ENCODE measurements around the gene NFIA. TPM values are rescaled to one million over a fixed set of nuclear protein-coding genes. Genes with fewer than 3 reads are reported as not detected.

The NFIA gene
- total and polyA plus RNA-seq, 7 experiments from 2014 or later, result 1.0 to 8.6 (median 5.9) TPM

DNA sequence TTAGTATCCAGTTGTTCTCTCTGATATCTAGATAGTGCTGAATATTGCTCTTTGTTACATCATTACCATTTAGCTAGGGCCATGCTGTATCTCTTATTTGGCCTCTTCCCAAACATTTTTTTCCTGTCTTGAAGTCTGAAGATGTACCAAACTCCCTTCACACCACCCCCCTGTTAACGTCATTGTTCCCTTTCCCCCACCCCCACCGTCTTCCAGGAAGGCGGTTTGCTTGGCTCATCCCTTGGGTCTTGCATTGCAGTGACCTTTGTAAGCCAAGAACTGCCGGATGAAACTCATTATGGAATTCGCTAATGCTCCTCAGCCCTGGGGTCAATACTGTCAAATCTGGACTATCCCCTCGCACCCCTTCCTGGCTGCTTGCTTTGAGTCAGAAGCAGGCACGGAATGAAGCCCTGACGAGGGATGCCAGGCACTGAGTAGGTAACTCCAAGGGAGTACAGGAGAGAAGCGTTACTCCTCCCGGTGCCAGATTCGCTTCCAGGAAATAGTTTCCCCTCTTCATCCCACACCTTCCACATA lies 359.4 kb downstream of the NFIA start:
- DNase-seq, result no peak
- Histone ChIP-seq H3K27me3 (ENCODE audit: control insufficient read depth in 2 of 2, insufficient read depth in 2 of 2, low read length in 2 of 2) (no peaks in the 10 kb centered on the region), H3K4me3 (ENCODE audit: low read length) (no peak overlapping the region), H3K9me3 (ENCODE audit: control insufficient read depth in 2 of 3, low read length in 3 of 3) (no peaks in the 10 kb centered on the region), H3K27ac (ENCODE audit: low read depth, low read length) (no peak overlapping the region), H3K4me1 (ENCODE audit: control insufficient read depth in 2 of 2, insufficient read depth in 2 of 2, low read length in 2 of 2) (no peaks in the 10 kb centered on the region), H3K36me3 (ENCODE audit: control insufficient read depth in 2 of 3, insufficient read depth in 3 of 3, low read length in 3 of 3) (no peaks in the 10 kb centered on the region)
- ChIA-PET POLR2A (no interaction called here), CTCF (no interaction called here)
- no peak for ATAC-seq
- Mint-ChIP-seq H3K4me1 (no peaks in the 10 kb centered on the region), H3K4me3 (no peak overlapping the region), H3K9me3 (no peaks in the 10 kb centered on the region), H3K36me3 (no peaks in the 10 kb centered on the region), H3K27ac (no peak overlapping the region), H3K27me3 (peaks cover 0 to 3% (median 0%) of the 10 kb centered on the region in 5 donors)
- intact Hi-C loops (cut with micrococcal nuclease), result no loop called here

- no peak overlapping the region for H3K27ac ChIP-seq (ENCODE audit: low read depth, low read length)
- H3K9me3 Mint-ChIP-seq, result no peaks in the 10 kb centered on the region
- H3K4me1 ChIP-seq (ENCODE audit: control insufficient read depth in 2 of 2, insufficient read depth in 2 of 2, low read length in 2 of 2), result no peaks in the 10 kb centered on the region
- H3K36me3 Mint-ChIP-seq, result no peaks in the 10 kb centered on the region
- no peak for ATAC-seq
- H3K4me1 Mint-ChIP-seq, result no peaks in the 10 kb centered on the region
- H3K27ac Mint-ChIP-seq, result no peak overlapping the region
- H3K4me3 Mint-ChIP-seq, result no peak overlapping the region
- ChIA-PET CTCF (no interaction called here), POLR2A (no interaction called here)
- H3K27me3 ChIP-seq (ENCODE audit: control insufficient read depth in 2 of 2, insufficient read depth in 2 of 2, low read length in 2 of 2), result no peaks in the 10 kb centered on the region
- H3K9me3 ChIP-seq (ENCODE audit: control insufficient read depth in 2 of 3, low read length in 3 of 3), result no peaks in the 10 kb centered on the region
- no peak overlapping the region for H3K4me3 ChIP-seq (ENCODE audit: low read length)
- DNase-seq, result no peak
- no peaks in the 10 kb centered on the region for H3K36me3 ChIP-seq (ENCODE audit: control insufficient read depth in 2 of 3, insufficient read depth in 3 of 3, low read length in 3 of 3)
- intact Hi-C loops (cut with micrococcal nuclease), result no loop called here
- H3K27me3 Mint-ChIP-seq, result peaks cover 0 to 2% (median 0%) of the 10 kb centered on the region in 5 donors
These were observed 360.2 kb downstream of the NFIA start for GRCh38 chr1:61442544-61442943.

GRCh38 chr1:61444288-61444687 lies 361.9 kb downstream of the NFIA start:
- Mint-ChIP-seq H3K27ac (no peak overlapping the region), H3K4me1 (no peaks in the 10 kb centered on the region)
- no peak for ATAC-seq

DNA sequence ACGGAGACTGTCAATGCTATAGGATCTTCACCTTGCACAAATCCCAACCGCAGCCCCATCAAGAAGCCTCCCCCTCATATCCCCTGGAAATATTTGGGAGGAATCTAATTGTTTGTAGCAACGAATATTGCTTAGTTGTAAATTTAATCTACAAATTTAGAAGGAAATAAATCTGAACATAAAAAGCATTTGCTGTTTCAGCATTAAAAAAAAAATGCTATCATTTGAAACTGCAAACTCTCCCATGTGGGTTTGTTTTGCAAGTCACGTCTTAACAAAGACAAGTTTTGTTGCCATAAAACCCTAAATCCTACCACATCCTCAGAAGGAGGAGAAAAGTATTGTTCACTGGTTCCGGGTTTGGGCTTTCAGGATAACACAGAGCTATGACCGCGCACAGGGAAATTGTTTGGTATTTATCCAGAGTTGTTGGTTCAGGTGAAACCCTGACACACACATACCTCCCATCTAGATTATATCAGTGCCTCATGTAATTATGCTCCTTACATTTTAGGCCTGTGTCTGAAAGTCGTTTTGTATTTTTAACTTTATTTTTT lies 363.0 kb downstream of the NFIA start:
- Mint-ChIP-seq H3K9me3 (no peaks in the 10 kb centered on the region), H3K27me3 (no peaks in the 10 kb centered on the region), H3K4me3 (no peak overlapping the region), H3K4me1 (no peaks in the 10 kb centered on the region), H3K27ac (no peak overlapping the region), H3K36me3 (no peaks in the 10 kb centered on the region)
- H3K27ac ChIP-seq (ENCODE audit: low read depth, low read length), result no peak overlapping the region
- ChIA-PET POLR2A (no interaction called here), CTCF (no interaction called here)
- DNase-seq (no peak), ATAC-seq (no peak)
- no peaks in the 10 kb centered on the region for H3K27me3 ChIP-seq (ENCODE audit: control insufficient read depth in 2 of 2, insufficient read depth in 2 of 2, low read length in 2 of 2)
- no peaks in the 10 kb centered on the region for H3K9me3 ChIP-seq (ENCODE audit: control insufficient read depth in 2 of 3, low read length in 3 of 3)
- no peaks in the 10 kb centered on the region for H3K4me1 ChIP-seq (ENCODE audit: control insufficient read depth in 2 of 2, insufficient read depth in 2 of 2, low read length in 2 of 2)
- H3K4me3 ChIP-seq (ENCODE audit: low read length), result no peak overlapping the region
- intact Hi-C loops (cut with micrococcal nuclease), result no loop called here
- H3K36me3 ChIP-seq (ENCODE audit: control insufficient read depth in 2 of 3, insufficient read depth in 3 of 3, low read length in 3 of 3), result no peaks in the 10 kb centered on the region

More at GRCh38 chr1:61444288-61444687, 361.9 kb downstream of the NFIA start:
- Mint-ChIP-seq H3K9me3 (no peaks in the 10 kb centered on the region), H3K4me3 (no peak overlapping the region), H3K27me3 (no peaks in the 10 kb centered on the region), H3K36me3 (no peaks in the 10 kb centered on the region)
- DNase-seq, result no peak
- Histone ChIP-seq H3K9me3 (ENCODE audit: control insufficient read depth in 2 of 3, low read length in 3 of 3) (no peaks in the 10 kb centered on the region), H3K27ac (ENCODE audit: low read depth, low read length) (no peak overlapping the region), H3K27me3 (ENCODE audit: control insufficient read depth in 2 of 2, insufficient read depth in 2 of 2, low read length in 2 of 2) (no peaks in the 10 kb centered on the region), H3K36me3 (ENCODE audit: control insufficient read depth in 2 of 3, insufficient read depth in 3 of 3, low read length in 3 of 3) (no peaks in the 10 kb centered on the region), H3K4me1 (ENCODE audit: control insufficient read depth in 2 of 2, insufficient read depth in 2 of 2, low read length in 2 of 2) (no peaks in the 10 kb centered on the region), H3K4me3 (ENCODE audit: low read length) (no peak overlapping the region)
- intact Hi-C loops (cut with micrococcal nuclease), result no loop called here
- ChIA-PET CTCF (no interaction called here), POLR2A (interaction anchor here (0.6 kb wide), 1 partner anchor 633 kb away, joined by 3 read pairs; no protein-coding TSS in a partner anchor)

DNA sequence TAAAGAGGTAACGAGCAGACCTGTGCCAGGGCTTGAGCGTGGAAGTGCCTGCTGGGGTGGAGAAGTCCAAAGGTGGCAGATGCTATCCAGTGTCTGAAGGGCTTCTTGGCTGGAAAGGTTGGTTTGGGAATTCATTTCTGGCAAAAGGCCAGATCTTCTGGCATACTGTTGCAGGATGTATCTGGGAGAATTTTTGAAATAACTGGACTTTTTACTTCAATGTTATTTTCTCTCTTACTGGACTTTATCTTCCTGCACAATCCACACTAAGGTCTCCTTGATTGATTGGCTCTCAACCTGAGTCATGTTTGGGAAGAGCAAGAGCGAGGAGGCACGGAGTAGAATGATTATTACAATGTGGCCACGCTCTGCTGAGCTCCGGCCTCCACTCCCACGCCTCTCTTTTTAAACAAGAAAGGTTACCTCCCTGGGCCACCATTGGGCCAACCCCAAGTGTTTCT lies 364.2 kb downstream of the NFIA start:
- peaks cover 0 to 2% (median 0%) of the 10 kb centered on the region in 7 donors for H3K4me1 Mint-ChIP-seq
- H3K4me3 ChIP-seq (ENCODE audit: low read length), result no peak overlapping the region
- H3K4me3 Mint-ChIP-seq, result no peak overlapping the region
- H3K27me3 Mint-ChIP-seq, result peaks cover 0 to 2% (median 0%) of the 10 kb centered on the region in 5 donors
- no peaks in the 10 kb centered on the region for H3K27me3 ChIP-seq (ENCODE audit: control insufficient read depth in 2 of 2, insufficient read depth in 2 of 2, low read length in 2 of 2)
- no peaks in the 10 kb centered on the region for H3K9me3 Mint-ChIP-seq
- H3K27ac ChIP-seq (ENCODE audit: low read depth, low read length), result no peak overlapping the region
- intact Hi-C loops (cut with micrococcal nuclease), result no loop called here
- H3K9me3 ChIP-seq (ENCODE audit: control insufficient read depth in 2 of 3, low read length in 3 of 3), result no peaks in the 10 kb centered on the region
- no peaks in the 10 kb centered on the region for H3K36me3 ChIP-seq (ENCODE audit: control insufficient read depth in 2 of 3, insufficient read depth in 3 of 3, low read length in 3 of 3)
- ATAC-seq (no peak), DNase-seq (no peak)
- ChIA-PET POLR2A (no interaction called here), CTCF (interaction anchor here (1.1 kb wide), 1 partner anchor 397 kb away, joined by 3 read pairs; no protein-coding TSS in a partner anchor)
- H3K4me1 ChIP-seq (ENCODE audit: control insufficient read depth in 2 of 2, insufficient read depth in 2 of 2, low read length in 2 of 2), result no peaks in the 10 kb centered on the region
- no peaks in the 10 kb centered on the region for H3K36me3 Mint-ChIP-seq
- no peak overlapping the region for H3K27ac Mint-ChIP-seq

- no peaks in the 10 kb centered on the region for H3K36me3 ChIP-seq (ENCODE audit: control insufficient read depth in 2 of 3, insufficient read depth in 3 of 3, low read length in 3 of 3)
- no peaks in the 10 kb centered on the region for H3K4me1 ChIP-seq (ENCODE audit: control insufficient read depth in 2 of 2, insufficient read depth in 2 of 2, low read length in 2 of 2)
- POLR2A ChIA-PET, result no interaction called here
- intact Hi-C loops (cut with micrococcal nuclease), result no loop called here
- DNase-seq (no peak), ATAC-seq (no peak)
- CTCF ChIA-PET, result interaction anchor here (1.1 kb wide), 1 partner anchor 398 kb away, joined by 3 read pairs; no protein-coding TSS in a partner anchor
- H3K4me1 Mint-ChIP-seq, result peaks cover 0 to 5% (median 0%) of the 10 kb centered on the region in 7 donors
- peaks cover 0 to 2% (median 0%) of the 10 kb centered on the region in 5 donors for H3K27me3 Mint-ChIP-seq
- H3K36me3 Mint-ChIP-seq, result no peaks in the 10 kb centered on the region
- no peaks in the 10 kb centered on the region for H3K9me3 Mint-ChIP-seq
- H3K4me3 Mint-ChIP-seq, result no peak overlapping the region
- no peaks in the 10 kb centered on the region for H3K27me3 ChIP-seq (ENCODE audit: control insufficient read depth in 2 of 2, insufficient read depth in 2 of 2, low read length in 2 of 2)
- H3K27ac Mint-ChIP-seq, result no peak overlapping the region
- no peak overlapping the region for H3K27ac ChIP-seq (ENCODE audit: low read depth, low read length)
- no peaks in the 10 kb centered on the region for H3K9me3 ChIP-seq (ENCODE audit: control insufficient read depth in 2 of 3, low read length in 3 of 3)
- no peak overlapping the region for H3K4me3 ChIP-seq (ENCODE audit: low read length)
These were observed 365.0 kb downstream of the NFIA start for GRCh38 chr1:61447106-61447967.

Data from naive thymus-derived CD4-positive, alpha-beta T cell (primary cell).